Measurements from ENCODE around the gene GRB7. TPM values are rescaled to one million over a fixed set of nuclear protein-coding genes. Genes with fewer than 3 reads are reported as not detected.

GRB7 gene
- total and polyA plus RNA-seq, 2 experiments from 2014 or later: 1.8 to 6.6 TPM

GRCh38 chr17:39754161-39754957, 16.6 kb downstream of the GRB7 start:
- DNase-seq (ENCODE audit: low read depth in 1 of 2, low spot score in 1 of 2): peak; percentile 88 to 93
- no peaks in the 10 kb centered on the region for H3K9me3 ChIP-seq (ENCODE audit: low read depth)
- H3K27ac ChIP-seq: peak overlapping the region; percentile 45
- peak overlapping the region; percentile 32 for H3K4me3 ChIP-seq
- H3K36me3 ChIP-seq: no peaks in the 10 kb centered on the region
- no peaks in the 10 kb centered on the region for H3K27me3 ChIP-seq
- peaks cover 18% of the 10 kb centered on the region for H3K4me1 ChIP-seq (ENCODE audit: low read depth)
- peak; percentile 69 for TF ChIP-seq CTCF (IDR thresholded peaks at IDR 0.05; ENCODE audit: low read depth, low read length)

- Histone ChIP-seq H3K9me3 (ENCODE audit: low read depth) (no peaks in the 10 kb centered on the region), H3K27ac (peak overlapping the region; percentile 45), H3K4me1 (ENCODE audit: low read depth) (peaks cover 18% of the 10 kb centered on the region), H3K4me3 (peak overlapping the region; percentile 32), H3K36me3 (no peaks in the 10 kb centered on the region), H3K27me3 (no peaks in the 10 kb centered on the region)
- TF ChIP-seq CTCF (IDR thresholded peaks at IDR 0.05; ENCODE audit: low read depth, low read length): no peak
- DNase-seq (ENCODE audit: low read depth in 1 of 2, low spot score in 1 of 2): no peak
Measured at GRCh38 chr17:39754958-39755553, 17.3 kb downstream of the GRB7 start.

- no peak for TF ChIP-seq CTCF (IDR thresholded peaks at IDR 0.05; ENCODE audit: low read depth, low read length)
- no peaks in the 10 kb centered on the region for H3K9me3 ChIP-seq (ENCODE audit: low read depth)
- H3K27me3 ChIP-seq: no peaks in the 10 kb centered on the region
- no peaks in the 10 kb centered on the region for H3K36me3 ChIP-seq
- H3K27ac ChIP-seq: no peak overlapping the region
- H3K4me1 ChIP-seq (ENCODE audit: low read depth): peaks cover 13% of the 10 kb centered on the region
- H3K4me3 ChIP-seq: no peak overlapping the region
- DNase-seq (ENCODE audit: low read depth in 1 of 2, low spot score in 1 of 2): no peak
Measured at GRCh38 chr17:39755554-39756379, 18.0 kb downstream of the GRB7 start.

GRCh38 chr17:39756380-39757079, 18.8 kb downstream of the GRB7 start:
- no peak for DNase-seq (ENCODE audit: low read depth in 1 of 2, low spot score in 1 of 2)
- H3K27ac ChIP-seq: no peak overlapping the region
- no peak for TF ChIP-seq CTCF (IDR thresholded peaks at IDR 0.05; ENCODE audit: low read depth, low read length)
- H3K27me3 ChIP-seq: no peaks in the 10 kb centered on the region
- H3K4me3 ChIP-seq: no peak overlapping the region
- no peaks in the 10 kb centered on the region for H3K36me3 ChIP-seq
- peaks cover 13% of the 10 kb centered on the region for H3K4me1 ChIP-seq (ENCODE audit: low read depth)
- H3K9me3 ChIP-seq (ENCODE audit: low read depth): no peaks in the 10 kb centered on the region

- H3K4me1 ChIP-seq (ENCODE audit: low read depth): peaks cover 13% of the 10 kb centered on the region
- H3K4me3 ChIP-seq: no peak overlapping the region
- DNase-seq (ENCODE audit: low read depth in 1 of 2, low spot score in 1 of 2): no peak
- no peaks in the 10 kb centered on the region for H3K27me3 ChIP-seq
- no peaks in the 10 kb centered on the region for H3K36me3 ChIP-seq
- H3K9me3 ChIP-seq (ENCODE audit: low read depth): no peaks in the 10 kb centered on the region
- TF ChIP-seq CTCF (IDR thresholded peaks at IDR 0.05; ENCODE audit: low read depth, low read length): no peak
- no peak overlapping the region for H3K27ac ChIP-seq
Measured at GRCh38 chr17:39757176-39757662, 19.5 kb downstream of the GRB7 start.

All from cardiac muscle cell (in vitro differentiated cells and primary cell).